ENCODE measurements around the gene RBM34. TPM values are rescaled to one million over a fixed set of nuclear protein-coding genes. Genes with fewer than 3 reads are reported as not detected.

Gene RBM34, protein sequence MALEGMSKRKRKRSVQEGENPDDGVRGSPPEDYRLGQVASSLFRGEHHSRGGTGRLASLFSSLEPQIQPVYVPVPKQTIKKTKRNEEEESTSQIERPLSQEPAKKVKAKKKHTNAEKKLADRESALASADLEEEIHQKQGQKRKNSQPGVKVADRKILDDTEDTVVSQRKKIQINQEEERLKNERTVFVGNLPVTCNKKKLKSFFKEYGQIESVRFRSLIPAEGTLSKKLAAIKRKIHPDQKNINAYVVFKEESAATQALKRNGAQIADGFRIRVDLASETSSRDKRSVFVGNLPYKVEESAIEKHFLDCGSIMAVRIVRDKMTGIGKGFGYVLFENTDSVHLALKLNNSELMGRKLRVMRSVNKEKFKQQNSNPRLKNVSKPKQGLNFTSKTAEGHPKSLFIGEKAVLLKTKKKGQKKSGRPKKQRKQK
- total RNA-seq (2022) (96.5 and 103 TPM in 2 replicates), Bru-seq, nascent RNA (percentile 87 among the genes with signal in this experiment), BruChase-seq, experiment 1, labeled RNA remaining after a 2-hour chase (percentile 85 among the genes with signal in this experiment), BruChase-seq, experiment 2, labeled RNA remaining after a 6-hour chase (percentile 77 among the genes with signal in this experiment)
- long read RNA-seq, transcript RBM34-201 (11 exons, 2,054 nt): major isoform, 87 of 115 reads
- long read RNA-seq, partial matches to known transcripts: 3 of 115 reads
- long read RNA-seq, other reads (novel, unspliced or antisense): 24 of 115 reads

GRCh38 chr1:235160957-235161684, at the start of gene RBM34:
TSS of gene RBM34 (minus strand) at chr1:235161250. CDS start at chr1:235161226, 24 bp downstream.
- peak in 1 of 2 experiments; percentile 28 for TF ChIP-seq CTCF (IDR thresholded peaks at IDR 0.05; ENCODE audit: insufficient read depth in 1 of 2, low read depth in 1 of 2, low read length in 1 of 2, severe bottlenecking in 1 of 2, unreplicated experiment in 1 of 2)
- no peaks in the 10 kb centered on the region for H3K27me3 Mint-ChIP-seq (ENCODE audit: insufficient read depth, unreplicated experiment)
- H3K4me1 Mint-ChIP-seq (ENCODE audit: low read depth, unreplicated experiment): peaks cover 12% of the 10 kb centered on the region
- Histone ChIP-seq H3K9me3 (no peaks in the 10 kb centered on the region), H3K4me1 (peaks cover 14% of the 10 kb centered on the region; the same call in 1 of the 2 replicates), H3K36me3 (ENCODE audit: control insufficient read depth, insufficient read depth, low read length) (peaks cover 4% of the 10 kb centered on the region; the same call in 1 of the 2 replicates), H3K27me3 (replicated peaks; ENCODE audit: control insufficient read depth, insufficient read depth, low read length) (no peaks in the 10 kb centered on the region), H3K4me3 (ENCODE audit: low read depth, low read length) (peak within 1 kb of the TSS; percentile 50)
- ChIA-PET POLR2A (interaction anchor here (0.6 to 1.2 kb wide), 5 partner anchors 33 to 623 kb away, joined by 3 to 7 read pairs (median 3); partner anchors contain the start of genes TBCE and TOMM20), CTCF (interaction anchor here (0.7 to 1.4 kb wide), 2 partner anchors 18 to 254 kb away, joined by 3 to 6 read pairs; no protein-coding TSS in a partner anchor)
- peak within 1 kb of the TSS; percentile 98 for H3K4me3 Mint-ChIP-seq (ENCODE audit: unreplicated experiment)
- intact Hi-C loops (cut with micrococcal nuclease; ENCODE audit: unreplicated experiment): loop anchor here (1.0 to 5.0 kb wide), 4 partner anchors 34 to 256 kb away; partner anchors contain the start of genes ARID4B, GGPS1 and TOMM20
- H3K9me3 Mint-ChIP-seq (ENCODE audit: unreplicated experiment): no peaks in the 10 kb centered on the region
- BruUV-seq (replicated peaks): TSS peak; percentile 90
- H3K36me3 Mint-ChIP-seq (ENCODE audit: insufficient read depth, unreplicated experiment): peaks cover 35% of the 10 kb centered on the region
- peak within 1 kb of the TSS; percentile 99 for H3K27ac Mint-ChIP-seq (ENCODE audit: unreplicated experiment)
- peak; percentile 92 to 96 for DNase-seq

DNA sequence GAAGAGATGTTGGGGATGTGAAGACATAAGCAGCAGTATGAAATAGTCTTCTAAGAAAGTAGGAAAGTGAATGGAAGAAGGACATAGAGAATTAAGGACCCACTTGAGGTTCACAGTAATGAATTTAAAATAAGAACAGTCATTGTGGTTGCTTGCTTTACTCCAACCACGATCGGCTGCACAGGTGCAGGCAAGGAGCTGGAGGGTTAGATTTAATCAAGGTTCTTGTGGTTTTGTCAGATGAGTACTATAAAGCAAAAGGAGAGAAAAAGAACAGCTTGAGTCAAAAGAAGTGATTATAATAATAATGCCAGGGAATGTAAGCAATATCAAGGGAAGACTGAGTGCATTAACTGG, 46.1 kb upstream of the RBM34 start:
- H3K9me3 Mint-ChIP-seq (ENCODE audit: unreplicated experiment): no peaks in the 10 kb centered on the region
- peaks cover 7% of the 10 kb centered on the region for H3K4me1 Mint-ChIP-seq (ENCODE audit: low read depth, unreplicated experiment)
- no peaks in the 10 kb centered on the region for H3K27me3 Mint-ChIP-seq (ENCODE audit: insufficient read depth, unreplicated experiment)
- no peak overlapping the region for H3K4me3 ChIP-seq (ENCODE audit: low read depth, low read length)
- H3K4me1 ChIP-seq: no peaks in the 10 kb centered on the region
- H3K36me3 Mint-ChIP-seq (ENCODE audit: insufficient read depth, unreplicated experiment): peaks cover 38% of the 10 kb centered on the region
- no TSS peak for BruUV-seq (replicated peaks)
- H3K36me3 ChIP-seq (ENCODE audit: control insufficient read depth, insufficient read depth, low read length): no peaks in the 10 kb centered on the region
- POLR2A ChIA-PET: interaction anchor here (0.5 kb wide), 1 partner anchor 12 kb away, joined by 5 read pairs; no protein-coding TSS in a partner anchor
- DNase-seq: no peak
- no peak overlapping the region for H3K4me3 Mint-ChIP-seq (ENCODE audit: unreplicated experiment)
- no peak overlapping the region for H3K27ac Mint-ChIP-seq (ENCODE audit: unreplicated experiment)
- no peaks in the 10 kb centered on the region for H3K9me3 ChIP-seq
- intact Hi-C loops (cut with micrococcal nuclease; ENCODE audit: unreplicated experiment): no loop called here
- H3K27me3 ChIP-seq (replicated peaks; ENCODE audit: control insufficient read depth, insufficient read depth, low read length): no peaks in the 10 kb centered on the region
- no peak for TF ChIP-seq CTCF (IDR thresholded peaks at IDR 0.05; ENCODE audit: insufficient read depth in 1 of 2, low read depth in 1 of 2, low read length in 1 of 2, severe bottlenecking in 1 of 2, unreplicated experiment in 1 of 2)
- CTCF ChIA-PET: no interaction called here
